ENCODE measurements around the gene RSPO1.

The RSPO1 gene

GRCh38 chr1:37650721-37651120 lies 16.0 kb upstream of the RSPO1 start:
- no peak for TF ChIP-seq POLR2AphosphoS5 (IDR thresholded peaks at IDR 0.05; ENCODE audit: low read depth, low read length)
- no peak for TF ChIP-seq FOXP2 (optimal IDR thresholded peaks at IDR 0.05; ENCODE audit: borderline replicate concordance, extremely low read depth, extremely low read length, insufficient read depth)
- no peak for TF ChIP-seq SIN3A (IDR thresholded peaks at IDR 0.05; ENCODE audit: borderline replicate concordance, insufficient read depth, low read length)
- no peak for TF ChIP-seq TAF1 (IDR thresholded peaks at IDR 0.05; ENCODE audit: borderline replicate concordance, insufficient read depth, low read length)

GRCh38 chr1:37650173-37650572 lies 15.5 kb upstream of the RSPO1 start:
- TF ChIP-seq FOXP2 (optimal IDR thresholded peaks at IDR 0.05; ENCODE audit: borderline replicate concordance, extremely low read depth, extremely low read length, insufficient read depth) (no peak), POLR2AphosphoS5 (IDR thresholded peaks at IDR 0.05; ENCODE audit: low read depth, low read length) (no peak), TAF1 (IDR thresholded peaks at IDR 0.05; ENCODE audit: borderline replicate concordance, insufficient read depth, low read length) (no peak), SIN3A (IDR thresholded peaks at IDR 0.05; ENCODE audit: borderline replicate concordance, insufficient read depth, low read length) (no peak), REST (IDR thresholded peaks at IDR 0.05; ENCODE audit: insufficient read depth in 1 of 2, low read depth in 2 of 2, low read length in 2 of 2) (no peak)

GRCh38 chr1:37647281-37647680 lies 12.6 kb upstream of the RSPO1 start:
- TF ChIP-seq SIN3A (IDR thresholded peaks at IDR 0.05; ENCODE audit: borderline replicate concordance, insufficient read depth, low read length), result no peak

GRCh38 chr1:37641059-37641458 lies 6.4 kb upstream of the RSPO1 start:
- TF ChIP-seq POLR2AphosphoS5 (IDR thresholded peaks at IDR 0.05; ENCODE audit: low read depth, low read length), result no peak
- no peak for TF ChIP-seq REST (IDR thresholded peaks at IDR 0.05; ENCODE audit: insufficient read depth in 1 of 2, low read depth in 2 of 2, low read length in 2 of 2)
- TF ChIP-seq SIN3A (IDR thresholded peaks at IDR 0.05; ENCODE audit: borderline replicate concordance, insufficient read depth, low read length), result no peak
- TF ChIP-seq FOXP2 (optimal IDR thresholded peaks at IDR 0.05; ENCODE audit: borderline replicate concordance, extremely low read depth, extremely low read length, insufficient read depth), result no peak

GRCh38 chr1:37636435-37636834 lies 1.7 kb upstream of the RSPO1 start:
- TF ChIP-seq POLR2AphosphoS5 (IDR thresholded peaks at IDR 0.05; ENCODE audit: low read depth, low read length), result no peak
- no peak for TF ChIP-seq REST (IDR thresholded peaks at IDR 0.05; ENCODE audit: insufficient read depth in 1 of 2, low read depth in 2 of 2, low read length in 2 of 2)
- no peak for TF ChIP-seq SIN3A (IDR thresholded peaks at IDR 0.05; ENCODE audit: borderline replicate concordance, insufficient read depth, low read length)
- no peak for TF ChIP-seq FOXP2 (optimal IDR thresholded peaks at IDR 0.05; ENCODE audit: borderline replicate concordance, extremely low read depth, extremely low read length, insufficient read depth)
- TF ChIP-seq TAF1 (IDR thresholded peaks at IDR 0.05; ENCODE audit: borderline replicate concordance, insufficient read depth, low read length), result no peak

GRCh38 chr1:37634992-37635902 lies 555 bp upstream of the RSPO1 start:
- no peak for TF ChIP-seq REST (IDR thresholded peaks at IDR 0.05; ENCODE audit: insufficient read depth in 1 of 2, low read depth in 2 of 2, low read length in 2 of 2)
- no peak for TF ChIP-seq FOXP2 (optimal IDR thresholded peaks at IDR 0.05; ENCODE audit: borderline replicate concordance, extremely low read depth, extremely low read length, insufficient read depth)
- no peak for TF ChIP-seq POLR2AphosphoS5 (IDR thresholded peaks at IDR 0.05; ENCODE audit: low read depth, low read length)
- no peak for TF ChIP-seq SIN3A (IDR thresholded peaks at IDR 0.05; ENCODE audit: borderline replicate concordance, insufficient read depth, low read length)
- TF ChIP-seq TAF1 (IDR thresholded peaks at IDR 0.05; ENCODE audit: borderline replicate concordance, insufficient read depth, low read length), result no peak
